ENCODE results near the gene GPR37. TPM values are rescaled to one million over a fixed set of nuclear protein-coding genes. Genes with fewer than 3 reads are reported as not detected.

The GPR37 gene
- polyA plus RNA-seq, 2 of the 4 experiments (the other 2 are of a cell fraction), result 0.35 to 0.61 TPM

DNA sequence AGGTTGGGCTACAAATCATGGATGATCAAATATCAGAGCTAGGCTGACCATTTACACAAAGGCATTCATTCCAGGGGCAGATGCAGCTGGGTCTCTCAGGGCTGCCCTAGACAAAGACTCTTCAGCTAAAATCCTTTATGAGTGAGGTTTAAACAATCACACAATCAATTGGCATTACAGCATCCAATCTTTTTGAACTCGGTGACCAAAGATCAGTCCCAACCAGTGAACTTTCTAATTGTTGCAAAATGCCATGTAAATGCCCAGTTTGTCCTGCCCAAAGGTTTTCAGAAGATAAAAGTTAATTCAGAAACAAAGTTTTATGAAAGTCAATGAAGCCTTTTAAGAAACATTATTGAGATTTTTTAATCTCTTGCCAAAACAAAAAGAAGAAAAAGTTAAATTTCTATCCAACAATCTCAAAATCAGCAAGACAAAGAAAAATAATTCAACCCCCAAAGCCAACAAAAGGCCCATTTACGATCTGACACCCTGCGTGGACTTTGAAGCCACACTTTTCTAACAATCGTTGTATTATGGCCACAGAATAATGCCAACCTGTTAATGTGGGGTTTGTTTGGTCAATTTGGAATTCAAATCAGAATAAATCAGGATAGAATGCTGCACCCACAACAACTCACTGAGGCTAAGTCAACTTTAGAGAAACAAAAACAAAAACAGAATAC, 40.9 kb downstream of the GPR37 start (continued):
- TF ChIP-seq, protein P1, sequence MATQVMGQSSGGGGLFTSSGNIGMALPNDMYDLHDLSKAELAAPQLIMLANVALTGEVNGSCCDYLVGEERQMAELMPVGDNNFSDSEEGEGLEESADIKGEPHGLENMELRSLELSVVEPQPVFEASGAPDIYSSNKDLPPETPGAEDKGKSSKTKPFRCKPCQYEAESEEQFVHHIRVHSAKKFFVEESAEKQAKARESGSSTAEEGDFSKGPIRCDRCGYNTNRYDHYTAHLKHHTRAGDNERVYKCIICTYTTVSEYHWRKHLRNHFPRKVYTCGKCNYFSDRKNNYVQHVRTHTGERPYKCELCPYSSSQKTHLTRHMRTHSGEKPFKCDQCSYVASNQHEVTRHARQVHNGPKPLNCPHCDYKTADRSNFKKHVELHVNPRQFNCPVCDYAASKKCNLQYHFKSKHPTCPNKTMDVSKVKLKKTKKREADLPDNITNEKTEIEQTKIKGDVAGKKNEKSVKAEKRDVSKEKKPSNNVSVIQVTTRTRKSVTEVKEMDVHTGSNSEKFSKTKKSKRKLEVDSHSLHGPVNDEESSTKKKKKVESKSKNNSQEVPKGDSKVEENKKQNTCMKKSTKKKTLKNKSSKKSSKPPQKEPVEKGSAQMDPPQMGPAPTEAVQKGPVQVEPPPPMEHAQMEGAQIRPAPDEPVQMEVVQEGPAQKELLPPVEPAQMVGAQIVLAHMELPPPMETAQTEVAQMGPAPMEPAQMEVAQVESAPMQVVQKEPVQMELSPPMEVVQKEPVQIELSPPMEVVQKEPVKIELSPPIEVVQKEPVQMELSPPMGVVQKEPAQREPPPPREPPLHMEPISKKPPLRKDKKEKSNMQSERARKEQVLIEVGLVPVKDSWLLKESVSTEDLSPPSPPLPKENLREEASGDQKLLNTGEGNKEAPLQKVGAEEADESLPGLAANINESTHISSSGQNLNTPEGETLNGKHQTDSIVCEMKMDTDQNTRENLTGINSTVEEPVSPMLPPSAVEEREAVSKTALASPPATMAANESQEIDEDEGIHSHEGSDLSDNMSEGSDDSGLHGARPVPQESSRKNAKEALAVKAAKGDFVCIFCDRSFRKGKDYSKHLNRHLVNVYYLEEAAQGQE (IDR thresholded peaks at IDR 0.05), result no peak
- TF ChIP-seq CEBPB (IDR thresholded peaks at IDR 0.05), result no peak
- TF ChIP-seq ZNF302 (CRISPR knock-in tag; IDR thresholded peaks at IDR 0.05), result no peak

DNA sequence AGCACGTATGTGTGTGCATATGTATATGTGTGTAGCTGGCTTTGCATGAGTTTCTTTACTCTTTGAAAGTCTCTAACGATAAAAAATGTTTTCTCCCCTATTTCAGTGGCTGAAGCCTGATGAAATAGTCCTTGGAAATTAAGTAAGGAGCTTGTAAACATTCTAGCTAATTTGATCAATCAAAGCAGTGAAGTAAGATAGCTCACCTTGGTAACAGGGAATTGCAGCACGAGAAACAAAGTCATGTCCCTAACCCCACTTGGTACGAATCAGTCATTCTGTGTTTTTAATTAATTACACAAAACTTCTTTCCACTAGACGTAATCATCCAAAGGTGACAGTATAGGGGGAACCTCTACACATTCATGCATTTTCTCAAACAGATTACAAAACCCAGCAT, 41.5 kb downstream of the GPR37 start:
- no peak overlapping the region for H3K4me2 ChIP-seq
- no peak for ATAC-seq
- H3K4me1 ChIP-seq, result peaks cover 14% of the 10 kb centered on the region
- no peaks in the 10 kb centered on the region for H3K9me3 ChIP-seq
- CTCF ChIA-PET, result no interaction called here
- 70% methylated on average over 5 of the region's 5 CpGs for WGBS (ENCODE audit: missing lambda C conversion rate)
- H3K4me3 ChIP-seq, result no peak overlapping the region
- DNase-seq (ENCODE audit: low read depth in 1 of 2, low spot score in 1 of 2), result no peak
- no peak for FAIRE-seq
- no peak for TF ChIP-seq TFCP2L1 (CRISPR knock-in tag; IDR thresholded peaks at IDR 0.05)
- TF ChIP-seq POLR2AphosphoS2 (conservative IDR thresholded peaks at IDR 0.05; ENCODE audit: low read length), result no peak
- TF ChIP-seq, protein P2, sequence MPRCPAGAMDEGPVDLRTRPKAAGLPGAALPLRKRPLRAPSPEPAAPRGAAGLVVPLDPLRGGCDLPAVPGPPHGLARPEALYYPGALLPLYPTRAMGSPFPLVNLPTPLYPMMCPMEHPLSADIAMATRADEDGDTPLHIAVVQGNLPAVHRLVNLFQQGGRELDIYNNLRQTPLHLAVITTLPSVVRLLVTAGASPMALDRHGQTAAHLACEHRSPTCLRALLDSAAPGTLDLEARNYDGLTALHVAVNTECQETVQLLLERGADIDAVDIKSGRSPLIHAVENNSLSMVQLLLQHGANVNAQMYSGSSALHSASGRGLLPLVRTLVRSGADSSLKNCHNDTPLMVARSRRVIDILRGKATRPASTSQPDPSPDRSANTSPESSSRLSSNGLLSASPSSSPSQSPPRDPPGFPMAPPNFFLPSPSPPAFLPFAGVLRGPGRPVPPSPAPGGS (IDR thresholded peaks at IDR 0.05), result no peak
- no peak for TF ChIP-seq HEYL (CRISPR knock-in tag; IDR thresholded peaks at IDR 0.05)
- TF ChIP-seq, protein P3, sequence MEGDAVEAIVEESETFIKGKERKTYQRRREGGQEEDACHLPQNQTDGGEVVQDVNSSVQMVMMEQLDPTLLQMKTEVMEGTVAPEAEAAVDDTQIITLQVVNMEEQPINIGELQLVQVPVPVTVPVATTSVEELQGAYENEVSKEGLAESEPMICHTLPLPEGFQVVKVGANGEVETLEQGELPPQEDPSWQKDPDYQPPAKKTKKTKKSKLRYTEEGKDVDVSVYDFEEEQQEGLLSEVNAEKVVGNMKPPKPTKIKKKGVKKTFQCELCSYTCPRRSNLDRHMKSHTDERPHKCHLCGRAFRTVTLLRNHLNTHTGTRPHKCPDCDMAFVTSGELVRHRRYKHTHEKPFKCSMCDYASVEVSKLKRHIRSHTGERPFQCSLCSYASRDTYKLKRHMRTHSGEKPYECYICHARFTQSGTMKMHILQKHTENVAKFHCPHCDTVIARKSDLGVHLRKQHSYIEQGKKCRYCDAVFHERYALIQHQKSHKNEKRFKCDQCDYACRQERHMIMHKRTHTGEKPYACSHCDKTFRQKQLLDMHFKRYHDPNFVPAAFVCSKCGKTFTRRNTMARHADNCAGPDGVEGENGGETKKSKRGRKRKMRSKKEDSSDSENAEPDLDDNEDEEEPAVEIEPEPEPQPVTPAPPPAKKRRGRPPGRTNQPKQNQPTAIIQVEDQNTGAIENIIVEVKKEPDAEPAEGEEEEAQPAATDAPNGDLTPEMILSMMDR (IDR thresholded peaks at IDR 0.05), result no peak
- no peak for TF ChIP-seq ZC3H11A (IDR thresholded peaks at IDR 0.05)
- no peak for TF ChIP-seq POLR2A (IDR thresholded peaks at IDR 0.05; ENCODE audit: low read length)
- TF ChIP-seq ZFP36 (IDR thresholded peaks at IDR 0.05; ENCODE audit: borderline replicate concordance, partially characterized antibody), result no peak
- POLR2A ChIA-PET, result no interaction called here
- no peak overlapping the region for H3K27ac ChIP-seq

DNA sequence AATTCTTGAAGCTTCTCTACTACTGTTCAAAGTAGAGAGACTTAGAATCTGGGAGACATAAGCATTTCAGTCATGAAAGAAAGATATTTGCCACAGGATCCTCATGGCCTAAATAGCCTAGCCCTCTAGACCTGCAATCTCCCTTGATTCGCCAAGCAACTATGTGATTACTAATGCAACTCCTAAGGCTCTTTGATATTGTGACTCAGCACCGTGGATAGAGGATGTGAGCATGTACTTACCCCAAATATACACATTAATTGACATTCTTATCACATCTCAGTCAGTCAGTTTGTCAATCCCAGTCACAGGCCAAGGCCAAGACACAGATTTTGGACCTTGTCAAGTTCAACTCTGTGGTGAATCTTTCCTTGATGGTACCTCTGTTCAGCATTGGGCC, 42.6 kb downstream of the GPR37 start:
- WGBS (ENCODE audit: missing lambda C conversion rate), result 4% methylated on average over 2 of the region's 2 CpGs
- TF ChIP-seq JUNB (IDR thresholded peaks at IDR 0.05) (0 out of 2 replicates have a peak, but pooled peaks have one; percentile 26), FOSL2 (IDR thresholded peaks at IDR 0.05) (no peak), FOSL2 (CRISPR knock-in tag; IDR thresholded peaks at IDR 0.05) (peak; percentile 56), CHD4 (IDR thresholded peaks at IDR 0.05; ENCODE audit: borderline replicate concordance) (no peak)
- peak; percentile 76 to 85; a peak in 5 of 6 replicates for ATAC-seq
- DNase-seq (ENCODE audit: low read depth in 1 of 2, low spot score in 1 of 2), result peak; percentile 18 to 64
- Histone ChIP-seq H3K9me3 (no peaks in the 10 kb centered on the region), H3K4me3 (no peak overlapping the region), H3K27ac (0 out of 6 replicates have a peak overlapping the region, but pooled peaks of 1 of the 2 experiments have one; percentile 14), H3K4me2 (peak overlapping the region; percentile 39), H3K4me1 (peaks cover 24% of the 10 kb centered on the region)
- ChIA-PET POLR2A (no interaction called here), CTCF (no interaction called here)
- FAIRE-seq, result no peak
